HG03575 (cell line): ENCODE results near the gene NRP1.
"Not testable (repeated sequence)": the region's sequence is repeated elsewhere in the genome, so short reads cannot be mapped to it uniquely, and the experiment has no call there.

Experiments used
- ATAC-seq: cut with Tn5 transposase; IDR thresholded peaks from one replicate; pipeline ENCODE4 v1.9.1; 2021; ENCODE audit not compliant: unreplicated experiment, insufficient number of reproducible peaks, low FRiP score; ENCODE audit errors: extremely low read depth

The NRP1 gene

GRCh38 chr10:33301097-33301789 lies 33.2 kb downstream of the NRP1 start:
- no peak for ATAC-seq

- not testable (repeated sequence) for ATAC-seq
Observed at GRCh38 chr10:33300544-33300943, 33.9 kb downstream of the NRP1 start.

- no peak for ATAC-seq
Observed at GRCh38 chr10:33298893-33299292, 35.6 kb downstream of the NRP1 start.

GRCh38 chr10:33298110-33298509 lies 36.4 kb downstream of the NRP1 start:
- no peak for ATAC-seq

GRCh38 chr10:33295851-33296250 lies 38.6 kb downstream of the NRP1 start:
- no peak for ATAC-seq

- ATAC-seq: no peak
Observed at GRCh38 chr10:33293531-33294170, 40.8 kb downstream of the NRP1 start.

- ATAC-seq: no peak
Observed at GRCh38 chr10:33293076-33293475, 41.4 kb downstream of the NRP1 start.

- ATAC-seq: no peak
Observed at GRCh38 chr10:33291053-33291592, 43.3 kb downstream of the NRP1 start.

GRCh38 chr10:33290321-33291052 lies 44.0 kb downstream of the NRP1 start:
- ATAC-seq: no peak

GRCh38 chr10:33289776-33290175 lies 44.7 kb downstream of the NRP1 start:
- no peak for ATAC-seq

GRCh38 chr10:33288127-33288526 lies 46.3 kb downstream of the NRP1 start:
- no peak for ATAC-seq

GRCh38 chr10:33287112-33287511 lies 47.4 kb downstream of the NRP1 start:
- ATAC-seq: no peak

GRCh38 chr10:33286157-33286934 lies 48.1 kb downstream of the NRP1 start:
- no peak for ATAC-seq

GRCh38 chr10:33284945-33285344 lies 49.5 kb downstream of the NRP1 start:
- ATAC-seq: no peak

GRCh38 chr10:33279811-33280602 lies 54.5 kb downstream of the NRP1 start:
- no peak for ATAC-seq

- no peak for ATAC-seq
Observed at GRCh38 chr10:33279276-33279675, 55.2 kb downstream of the NRP1 start.

GRCh38 chr10:33278198-33278597 lies 56.3 kb downstream of the NRP1 start:
- ATAC-seq: no peak

- ATAC-seq: no peak
Observed at GRCh38 chr10:33277135-33277536, 57.3 kb downstream of the NRP1 start.
